Bronchus fibroblast of lung (primary cell): ENCODE results near the gene GRAP2. TPM values are rescaled to one million over a fixed set of nuclear protein-coding genes. Genes with fewer than 3 reads are reported as not detected.

Experiments
- total RNA-seq: library from RNA; depleted of rRNA; stranded (reverse); fragments of >200 nt; gene quantifications from 2 replicates; pipeline ENCODE4 v1.2.3, GENCODE V29; 2015

GRAP2 gene
- not detected in 2 replicates for total RNA-seq

GRCh38 chr22:39900306-39901227 is at the start of gene GRAP2:
GRAP2 (plus strand) TSS chr22:39901084; CDS start chr22:39947107, 46,023 bp downstream.

GRCh38 chr22:39893526-39893925 is 7.4 kb upstream of the GRAP2 start, which contains the start of gene ENTHD1:
ENTHD1 (minus strand) TSS chr22:39893760; CDS start chr22:39887748, 6,012 bp downstream.

GRCh38 chr22:39959640-39960447 is 59.0 kb downstream of the GRAP2 start, which contains the start of gene TMA7B:
TMA7B (plus strand) TSS chr22:39960397; CDS start chr22:39964375, 3,978 bp downstream.

GRCh38 chr22:39994566-39995392 is 93.9 kb downstream of the GRAP2 start, which contains the start of gene FAM83F:
FAM83F (plus strand) TSS chr22:39994954; CDS start chr22:39995043, 89 bp downstream.

Other genes starting within 250 kb of the GRAP2 start
- not detected in 2 replicates for gene ENTHD1, start 7.3 kb upstream of the GRAP2 start, total RNA-seq
- not detected in 2 replicates for gene TMA7B, start 59.3 kb downstream of the GRAP2 start, total RNA-seq
- gene FAM83F, start 93.9 kb downstream of the GRAP2 start, total RNA-seq, result under 0.01 and 0.17 TPM in 2 replicates